NCI-H1436 treated with DMSO at 0.1 percent for 48 hours (cell line): ENCODE measurements around the gene AP3B2.
"Not testable (repeated sequence)": the region's sequence is repeated elsewhere in the genome, so short reads cannot be mapped to it uniquely, and the experiment has no call there.

Experiments
- DNase-seq: peaks from one replicate; lab custom pipeline; 2025; lab: John Stamatoyannopoulos, UW

AP3B2 gene

GRCh38 chr15:82709421-82710207 lies at the start of gene AP3B2:
Gene AP3B2, minus strand, starts transcription at chr15:82709875. Its CDS starts 169 bp downstream, at chr15:82709706.
- peak; percentile 53 for DNase-seq

GRCh38 chr15:82751308-82751707 lies 41.6 kb upstream of the AP3B2 start:
- no peak for DNase-seq

DNA sequence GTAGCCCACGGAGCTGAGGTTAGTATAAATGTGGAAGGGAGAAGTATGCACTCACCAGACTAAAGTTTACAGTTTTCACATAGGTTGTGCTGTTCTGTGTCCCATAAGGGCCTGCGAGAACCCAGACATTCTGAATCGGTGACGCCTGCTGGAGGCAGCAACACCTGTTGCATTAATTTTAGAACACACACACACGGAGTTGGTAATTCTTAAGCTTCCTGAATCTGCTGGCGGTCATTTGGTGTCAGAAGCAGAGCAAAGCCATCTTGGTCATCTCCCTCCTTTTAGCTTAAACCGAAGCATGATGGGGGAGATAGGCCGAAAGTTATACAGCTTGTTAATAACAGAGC lies 41.1 kb upstream of the AP3B2 start:
- no peak for DNase-seq

DNA sequence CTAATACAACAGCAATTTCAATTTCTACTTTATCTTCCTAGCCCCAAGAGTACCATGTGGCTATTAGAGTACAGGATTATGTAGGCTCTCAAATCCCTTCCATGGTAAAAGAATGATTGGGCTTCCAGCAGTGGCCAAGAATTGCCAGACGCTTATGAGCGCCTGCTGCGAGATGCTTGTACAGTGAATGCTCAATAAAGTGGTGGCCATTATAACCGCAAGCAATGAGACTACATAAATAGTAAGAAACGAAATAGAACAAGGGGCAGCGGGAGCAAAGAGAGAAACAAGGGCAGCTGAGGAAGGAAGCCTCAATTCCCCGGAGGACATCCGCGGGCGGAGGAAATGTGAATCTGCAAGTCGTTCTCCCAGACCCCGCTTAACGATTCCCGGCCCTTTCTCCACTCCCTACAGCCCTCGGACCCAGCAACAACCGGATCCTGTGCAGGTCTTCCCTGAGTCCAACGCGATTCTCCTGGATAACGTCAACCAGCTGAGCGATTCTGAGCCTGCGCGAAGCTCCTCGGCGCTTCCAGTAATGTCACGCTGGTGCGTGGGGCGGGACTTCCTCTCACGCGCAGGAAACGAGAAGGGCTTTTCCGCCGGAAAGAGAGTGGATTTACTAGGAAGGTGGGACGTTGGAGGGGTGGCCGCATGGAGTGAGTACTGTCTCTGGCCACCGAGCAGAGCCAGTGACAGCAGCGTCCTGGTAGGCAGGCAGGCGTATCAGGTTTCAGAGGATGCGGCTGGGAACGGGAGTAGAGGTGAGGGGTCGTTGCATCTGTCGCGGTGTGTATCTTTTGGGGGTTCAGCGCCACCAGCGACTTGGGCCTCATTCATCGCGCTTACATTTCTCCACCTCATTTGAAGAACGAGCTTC lies 40.5 kb upstream of the AP3B2 start:
- peak; percentile 45 for DNase-seq

DNA sequence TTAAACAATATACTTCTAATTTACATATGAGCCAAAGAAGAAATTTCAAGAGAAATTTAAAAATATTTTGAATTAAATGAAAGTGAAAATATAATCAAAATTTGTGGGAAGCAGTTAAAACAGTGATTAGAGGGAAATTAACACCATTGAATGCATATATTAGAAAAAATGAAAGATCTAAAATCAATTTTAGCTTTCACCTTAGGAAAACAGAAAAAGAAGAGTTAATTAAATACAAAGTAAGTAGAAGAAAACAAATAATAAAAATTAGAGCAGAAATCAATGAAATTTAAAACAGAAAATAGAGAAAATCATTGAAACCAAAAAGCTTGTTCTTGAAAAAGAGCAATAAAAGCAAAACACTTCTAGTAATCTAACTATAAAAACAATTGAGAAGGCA lies 38.6 kb upstream of the AP3B2 start:
- no peak for DNase-seq

- DNase-seq: no peak
Observed at GRCh38 chr15:82743810-82744209, 34.1 kb upstream of the AP3B2 start.

GRCh38 chr15:82742134-82742533 lies 32.5 kb upstream of the AP3B2 start:
- no peak for DNase-seq

- no peak for DNase-seq
Observed at GRCh38 chr15:82739086-82739485, 29.4 kb upstream of the AP3B2 start.

DNA sequence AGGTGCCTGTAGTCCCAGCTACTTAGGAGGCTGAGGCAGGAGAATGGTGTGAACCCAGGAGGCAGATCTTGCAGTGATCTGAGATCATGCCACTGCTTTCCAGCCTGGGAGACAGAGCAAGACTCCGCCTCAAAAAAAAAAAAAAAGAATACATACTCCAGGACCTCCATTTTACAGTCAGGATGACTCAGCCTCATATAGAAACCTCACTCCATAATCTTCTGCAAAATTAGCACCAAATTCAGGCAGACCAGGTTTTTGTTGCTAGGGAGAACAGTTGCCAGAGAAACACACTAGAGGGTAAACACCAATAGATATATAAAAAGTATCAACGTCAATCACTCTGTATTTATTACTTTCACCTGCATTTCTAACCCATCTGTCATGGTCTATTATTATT lies 28.3 kb upstream of the AP3B2 start:
- DNase-seq: no peak

DNA sequence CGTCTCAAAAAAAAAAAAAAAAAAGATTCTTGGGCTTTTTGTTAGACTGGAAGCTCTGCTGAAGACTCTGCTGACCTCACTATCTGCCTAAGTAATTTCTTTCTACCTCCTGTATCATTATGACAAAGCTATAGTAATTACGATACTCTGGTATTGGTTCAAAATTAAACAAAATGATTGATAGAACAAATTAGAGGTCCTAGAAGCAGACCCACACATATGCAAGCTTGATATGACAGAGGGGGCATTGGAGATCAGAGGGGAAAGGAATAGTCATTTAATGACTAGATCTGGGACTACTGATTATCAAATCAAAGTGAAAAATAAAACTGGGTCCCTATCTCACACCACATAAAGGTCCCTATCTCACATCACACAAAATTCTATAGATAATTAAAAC lies 21.9 kb upstream of the AP3B2 start:
- no peak for DNase-seq

DNA sequence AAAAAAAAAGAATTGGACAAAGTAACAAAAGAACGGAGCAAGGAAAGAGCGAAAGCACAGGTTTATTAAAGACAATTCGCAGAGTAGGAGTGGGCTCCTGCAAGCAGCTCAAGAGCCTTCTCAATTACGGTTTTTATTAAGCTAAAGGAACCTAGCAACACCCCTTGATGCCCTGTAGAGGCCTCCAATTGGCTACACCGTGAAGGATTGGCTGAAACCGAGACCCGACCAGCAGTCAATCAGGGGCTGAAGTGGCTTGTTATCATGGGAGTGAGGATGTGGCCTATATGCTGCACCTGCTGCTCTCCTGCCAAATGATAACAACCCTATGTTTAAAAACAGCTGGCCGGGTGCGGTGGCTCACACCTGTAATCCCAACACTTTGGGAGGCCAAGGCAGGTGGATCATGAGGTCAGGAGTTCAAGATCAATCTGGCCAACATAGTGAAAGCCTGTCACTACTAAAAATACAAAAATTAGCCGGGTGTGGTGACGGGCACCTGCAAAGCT lies 20.4 kb upstream of the AP3B2 start:
- peak; percentile 80 for DNase-seq

DNA sequence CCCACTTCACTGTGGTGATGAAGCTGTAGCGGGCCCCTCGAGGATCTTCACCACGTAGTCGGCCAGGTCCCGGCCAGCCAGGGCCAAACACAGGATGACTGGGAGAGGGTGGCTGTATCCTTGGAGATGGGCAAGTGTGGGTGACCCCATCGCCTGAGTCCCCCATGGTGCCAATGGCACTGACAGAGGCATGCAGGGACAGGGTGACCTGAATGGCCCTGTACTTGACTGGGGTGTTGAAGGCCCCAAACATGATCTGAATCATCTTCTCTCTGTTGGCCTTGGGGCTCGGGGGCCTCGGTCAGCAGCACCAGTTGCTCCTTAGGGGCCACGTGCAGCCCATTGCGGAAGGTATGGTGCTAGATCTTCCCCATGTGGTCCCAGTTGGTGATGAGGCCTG lies 17.1 kb upstream of the AP3B2 start:
- DNase-seq: no peak

- no peak for DNase-seq
Observed at GRCh38 chr15:82715003-82715402, 5.3 kb upstream of the AP3B2 start.

GRCh38 chr15:82714016-82714415 lies 4.3 kb upstream of the AP3B2 start:
- DNase-seq: no peak

DNA sequence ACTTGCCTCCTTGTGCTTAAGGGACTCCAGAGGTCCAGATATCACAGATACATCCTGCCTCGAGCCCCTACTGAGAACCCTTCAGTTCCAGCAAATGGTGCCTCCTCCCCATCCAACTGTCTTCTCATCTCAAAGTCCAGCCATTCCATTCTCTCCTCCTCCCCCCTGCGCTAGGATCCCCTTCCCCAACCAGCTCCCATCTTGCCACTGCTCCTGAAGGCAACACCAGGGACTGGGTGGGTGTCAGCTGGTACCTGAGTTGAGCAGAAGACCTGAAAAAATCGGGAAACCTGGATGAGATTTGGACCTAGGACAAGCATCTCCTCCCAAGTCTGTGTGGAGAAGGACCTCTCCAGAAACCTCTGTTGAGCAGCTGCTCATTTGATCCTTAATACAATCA lies 2.4 kb upstream of the AP3B2 start:
- no peak for DNase-seq

DNA sequence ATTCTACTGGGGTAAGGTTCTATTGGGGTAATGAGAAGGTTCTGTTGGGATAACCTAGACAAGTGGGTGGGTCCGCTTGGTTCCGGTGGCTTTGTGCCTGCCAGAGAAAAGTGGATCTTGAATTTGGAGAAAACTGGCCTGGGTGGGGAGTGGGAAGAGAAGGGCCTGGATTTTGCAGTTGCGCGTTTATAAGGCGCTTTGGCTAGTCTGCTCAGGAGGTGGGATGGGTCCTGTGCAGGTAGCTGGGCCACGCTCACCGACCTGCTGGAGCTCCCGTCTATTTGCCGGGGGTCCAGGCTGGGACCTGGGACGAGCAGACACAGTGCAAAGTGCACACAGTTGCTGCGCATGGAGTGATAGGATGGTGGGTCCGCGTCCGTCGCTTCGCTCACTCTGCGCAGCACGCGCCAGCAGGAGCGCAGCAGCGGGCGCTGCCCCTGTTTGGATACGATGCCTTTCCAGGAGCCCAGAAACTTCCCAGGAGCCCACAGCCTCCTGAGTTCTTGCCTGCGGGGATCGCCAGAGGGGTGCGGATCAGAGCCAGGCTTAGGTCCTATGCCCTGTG lies 1.3 kb upstream of the AP3B2 start:
- DNase-seq: no peak

DNA sequence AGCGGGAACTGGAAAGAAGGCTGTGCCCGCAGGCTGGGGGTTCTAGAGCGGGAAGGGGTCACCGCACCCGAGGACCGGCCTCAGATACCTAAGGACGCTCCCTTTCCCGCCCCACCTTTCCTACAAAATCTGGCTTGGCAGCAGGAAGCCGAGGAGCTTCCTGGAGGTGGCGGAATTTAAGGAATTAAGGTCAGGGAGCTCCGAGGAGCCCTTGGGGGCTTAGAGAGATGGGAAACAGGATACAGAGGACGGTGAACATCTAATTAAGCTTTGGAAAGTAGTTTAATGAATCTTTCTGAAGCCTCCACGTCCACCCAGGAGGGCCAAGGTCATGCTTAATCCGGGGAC lies 507 bp upstream of the AP3B2 start:
- no peak for DNase-seq

DNA sequence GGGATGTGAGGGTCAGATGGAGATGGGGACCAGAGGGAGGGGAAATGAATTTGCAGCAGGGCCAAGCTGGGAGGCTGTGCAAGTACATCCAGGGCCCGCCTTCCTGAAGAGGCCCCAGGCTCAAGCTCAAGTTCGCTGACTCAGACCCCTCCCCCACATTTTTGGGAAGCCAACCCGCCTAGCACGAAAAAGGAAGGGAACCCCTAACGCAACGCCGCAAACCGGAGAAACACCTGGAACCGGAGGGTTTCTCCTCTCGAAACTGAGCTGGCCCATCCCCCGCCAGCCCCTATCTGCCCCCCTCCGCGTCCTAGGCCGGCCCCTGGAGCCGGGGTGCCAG lies 624 bp downstream of the AP3B2 start:
- no peak for DNase-seq

DNA sequence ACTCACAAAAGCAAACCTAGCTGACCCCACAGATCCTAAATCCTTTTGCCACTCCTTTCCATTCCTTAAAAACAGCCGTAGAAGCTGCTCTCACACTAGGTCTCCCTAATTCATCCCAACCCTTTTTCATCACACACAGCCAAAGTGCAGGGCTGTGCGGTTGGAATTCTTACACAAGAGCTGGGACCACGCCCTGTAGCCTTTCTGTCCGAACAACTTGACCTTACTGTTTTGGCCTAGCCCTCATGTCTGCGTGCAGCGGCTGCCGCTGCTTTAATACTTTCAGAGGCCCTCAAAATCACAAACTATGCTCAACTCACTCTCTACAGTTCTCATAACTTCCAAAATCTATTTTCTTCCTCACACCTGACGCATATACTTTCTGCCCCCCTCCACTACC lies 3.8 kb downstream of the AP3B2 start:
- not testable (repeated sequence) for DNase-seq

DNA sequence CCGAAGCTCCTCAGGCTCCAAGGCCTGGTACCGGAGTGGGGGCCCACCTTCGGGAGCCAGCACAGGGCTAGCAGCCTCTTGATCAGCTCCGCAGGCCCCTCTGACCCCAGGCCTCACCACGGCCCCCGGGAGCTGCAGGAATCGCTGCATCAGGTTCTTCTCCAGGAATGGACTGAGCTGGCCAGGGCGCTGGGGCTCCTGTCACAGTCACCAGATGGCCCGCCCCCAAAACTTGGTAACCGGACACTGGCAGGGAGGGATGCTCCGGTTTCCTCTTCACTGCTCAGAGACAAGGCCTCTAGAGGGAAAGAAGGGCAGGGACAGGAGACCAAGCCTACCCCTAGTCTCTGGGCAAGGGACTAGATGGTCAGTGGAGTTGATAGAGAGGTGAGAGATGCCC lies 9.9 kb downstream of the AP3B2 start:
- no peak for DNase-seq

DNA sequence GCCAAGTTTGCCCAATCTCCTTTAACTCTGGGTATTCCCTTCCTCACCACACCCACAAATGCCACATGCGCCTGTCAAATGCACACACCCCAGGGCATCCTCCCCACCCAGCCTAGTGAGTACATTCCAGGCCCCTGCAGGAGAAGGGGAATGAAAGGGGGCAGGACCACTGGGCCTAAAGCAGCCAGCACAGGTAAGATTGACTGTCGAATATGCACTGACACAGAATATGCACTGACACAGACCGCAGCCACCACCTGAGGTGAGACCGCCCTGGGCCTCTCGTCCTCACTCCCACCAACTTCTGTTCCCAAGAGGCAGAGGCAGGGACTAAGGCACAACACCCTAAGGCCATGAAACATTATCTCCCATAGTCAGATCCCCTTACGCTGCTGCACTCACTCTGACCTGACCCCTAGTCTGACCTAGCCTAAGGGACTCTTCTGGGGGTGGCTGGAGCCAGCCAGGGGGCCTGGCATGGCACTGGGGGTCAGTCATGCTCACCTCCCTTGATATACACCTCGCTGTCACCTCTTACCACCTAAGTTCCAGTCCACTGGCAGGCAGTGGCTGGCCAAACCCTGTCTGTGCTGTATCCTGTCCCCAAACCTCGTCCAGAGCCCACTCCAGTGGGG lies 10.8 kb downstream of the AP3B2 start:
- no peak for DNase-seq

DNA sequence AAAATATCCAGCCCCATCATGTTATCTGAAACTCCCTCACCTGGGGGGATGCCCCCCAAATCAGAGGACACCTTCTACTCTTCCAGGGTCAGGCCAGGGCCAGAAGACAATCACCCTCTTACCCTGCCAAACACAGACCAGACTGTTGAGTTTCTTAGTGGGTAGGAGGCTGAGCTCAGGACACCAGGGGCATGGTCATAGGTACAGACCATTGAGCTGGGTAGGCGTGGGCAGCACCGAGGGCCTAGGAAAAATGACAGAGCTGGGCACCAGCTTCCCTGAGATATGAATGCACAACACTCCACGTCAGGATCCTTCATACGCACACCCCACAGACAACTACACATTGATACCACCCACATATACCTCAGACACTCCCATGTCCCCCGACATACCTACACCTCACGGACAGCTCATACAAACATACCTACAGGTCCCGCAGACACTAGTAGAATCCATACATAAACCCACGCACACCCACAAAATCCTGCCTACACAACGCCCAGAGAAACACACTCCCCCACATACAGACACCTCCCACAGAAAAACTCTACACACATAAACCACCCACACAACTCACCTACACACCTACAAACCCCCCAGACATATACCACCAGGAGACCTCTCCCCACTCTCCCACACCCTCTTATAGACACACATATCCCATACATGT lies 11.8 kb downstream of the AP3B2 start:
- DNase-seq: no peak
